Renal cortical epithelial cell (primary cell): ENCODE data around the gene LGALS9. TPM values are rescaled to one million over a fixed set of nuclear protein-coding genes. Genes with fewer than 3 reads are reported as not detected.
"Not testable (repeated sequence)": the region's sequence is repeated elsewhere in the genome, so short reads cannot be mapped to it uniquely, and the experiment has no call there.

Source experiments
- DNase-seq: peaks from one replicate; pipeline ENCODE4 v3.0.0-alpha.2; 2011; ENCODE audit warnings: low read depth
- total RNA-seq: library from RNA; depleted of rRNA; stranded (reverse); fragments of >200 nt; gene quantifications from 2 replicates; pipeline ENCODE4 v1.2.3, GENCODE V29; 2014

Gene LGALS9
- total RNA-seq, 1 donor from 2014 or later = 2.3 TPM

DNA sequence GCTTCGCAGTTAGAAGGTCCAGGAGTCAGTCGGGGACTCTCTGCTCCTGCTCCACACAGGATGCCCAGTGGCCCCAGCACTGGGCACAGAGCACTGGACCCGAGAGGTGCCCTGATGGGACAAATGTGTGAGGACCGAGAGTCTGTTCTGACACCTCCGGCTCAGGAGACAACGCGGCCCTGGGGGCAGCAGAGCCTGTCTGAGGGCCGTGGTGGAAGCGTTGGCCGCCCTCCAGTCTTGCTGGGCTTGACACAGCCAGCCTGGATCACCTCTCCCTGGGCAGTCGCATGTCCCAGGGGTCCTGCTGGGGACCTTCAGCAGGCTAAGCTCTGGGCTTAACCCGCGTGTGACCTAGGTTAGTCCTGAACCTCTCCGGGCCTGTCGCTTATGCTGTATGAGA lies 23.1 kb downstream of the LGALS9 start:
- DNase-seq = no peak

DNA sequence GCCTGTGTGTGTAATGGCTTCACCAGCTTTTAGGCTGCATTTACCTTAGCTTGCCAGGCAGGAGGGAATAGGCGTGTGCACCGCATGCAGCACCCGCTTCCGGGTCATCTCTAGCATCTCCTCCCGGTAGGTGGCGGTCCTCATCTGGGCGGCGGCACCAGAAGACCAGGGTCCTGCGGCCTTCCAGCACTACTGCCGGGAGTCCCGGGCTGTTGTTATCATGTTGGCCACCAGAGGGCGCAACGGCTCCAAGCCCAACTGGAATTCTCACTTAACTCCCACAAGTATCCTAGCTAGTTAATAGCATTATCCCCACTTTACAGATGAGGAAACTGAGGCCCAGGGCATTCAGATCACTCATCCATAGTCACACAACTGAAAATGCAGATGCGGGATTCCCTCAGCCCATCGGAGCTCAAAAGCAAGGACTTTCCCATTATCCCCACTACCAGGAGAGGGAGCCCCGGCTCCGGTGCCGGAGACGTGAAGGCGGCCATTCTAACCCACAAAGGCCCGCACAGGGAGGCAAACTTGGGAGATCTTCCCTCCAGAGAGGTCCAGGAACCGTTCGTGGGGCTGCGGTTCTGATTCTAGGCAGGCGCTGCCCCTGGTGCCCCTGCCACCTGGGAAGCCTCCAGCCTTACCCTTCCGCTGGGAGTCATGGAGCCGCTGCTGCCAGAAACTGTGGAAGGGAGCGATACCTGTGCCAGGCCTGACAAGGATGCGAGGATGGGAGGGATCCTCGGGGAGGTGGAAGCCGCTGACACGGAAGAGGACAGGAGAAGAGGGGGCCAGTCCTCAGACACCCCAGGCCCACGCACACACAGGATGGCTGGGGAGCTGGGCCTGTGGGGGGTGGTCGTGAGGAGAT lies 23.9 kb downstream of the LGALS9 start:
- peak; percentile 34 for DNase-seq

DNA sequence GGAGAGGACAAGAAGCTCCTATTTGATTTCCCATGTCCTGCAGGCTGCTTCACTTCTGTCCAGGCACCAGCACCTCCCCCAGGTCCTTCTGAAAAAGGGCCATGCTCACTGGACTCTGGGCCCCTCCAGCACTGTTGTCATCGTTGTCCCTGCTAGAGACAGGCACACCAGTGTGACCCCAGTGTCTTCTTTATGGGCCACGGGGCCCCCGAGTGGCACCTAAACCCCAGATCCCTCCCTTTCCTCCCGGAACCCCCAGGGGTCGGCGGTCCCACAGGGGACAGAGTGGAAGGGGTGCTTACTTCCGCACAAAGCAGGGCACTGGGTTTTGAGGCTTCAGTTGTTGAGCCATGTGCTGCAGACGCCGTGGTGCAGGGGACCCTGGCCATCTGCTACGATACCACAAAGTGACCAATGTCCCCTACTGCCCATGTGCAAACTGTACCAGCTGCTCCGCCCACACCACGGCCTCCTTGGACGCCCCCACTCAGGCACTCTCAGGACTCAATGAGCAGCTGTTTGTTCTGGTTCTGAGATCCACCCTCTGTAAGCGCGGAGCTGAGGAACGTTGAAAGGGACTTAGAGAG lies 24.6 kb downstream of the LGALS9 start:
- not testable (repeated sequence) for DNase-seq

DNA sequence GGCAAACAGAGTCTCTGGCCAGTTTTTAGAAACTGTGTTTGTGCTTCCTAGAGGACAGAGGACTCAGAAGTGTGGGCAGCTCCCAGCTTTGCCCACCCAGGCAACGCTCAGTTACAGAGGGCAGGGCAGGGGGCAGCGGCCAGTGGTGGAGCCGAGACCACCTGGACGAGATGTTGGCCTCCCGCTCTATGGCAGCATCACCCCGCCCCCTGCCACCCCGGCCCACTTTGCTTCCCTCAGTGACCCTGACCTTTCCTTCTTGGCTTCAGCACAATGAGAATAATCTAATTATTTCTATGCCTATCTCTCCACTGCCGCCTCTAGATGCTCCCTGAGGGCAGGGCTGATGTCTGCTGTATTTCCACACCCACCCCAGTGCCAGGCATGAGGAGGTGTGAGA lies 25.6 kb downstream of the LGALS9 start:
- DNase-seq = not testable (repeated sequence)

DNA sequence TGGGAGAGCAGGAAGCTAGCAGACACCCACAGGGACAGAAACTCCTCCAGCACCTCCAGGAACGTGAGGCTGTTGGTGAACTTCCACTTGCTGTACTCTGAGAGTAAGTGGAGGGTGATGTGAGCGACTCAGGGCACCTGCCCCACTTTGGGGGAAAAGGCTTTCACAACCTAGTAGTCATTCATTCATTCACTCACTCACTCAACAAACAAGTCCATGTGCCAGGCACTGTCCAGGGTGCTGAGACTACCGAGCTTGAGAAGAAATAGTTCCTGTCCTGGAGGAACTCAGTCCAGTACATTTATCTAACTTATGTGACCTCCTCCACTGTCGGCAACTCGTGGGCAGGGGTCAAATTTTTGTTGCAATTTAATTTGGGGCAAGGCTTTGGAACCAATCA lies 26.6 kb downstream of the LGALS9 start:
- DNase-seq = peak; percentile 20

DNA sequence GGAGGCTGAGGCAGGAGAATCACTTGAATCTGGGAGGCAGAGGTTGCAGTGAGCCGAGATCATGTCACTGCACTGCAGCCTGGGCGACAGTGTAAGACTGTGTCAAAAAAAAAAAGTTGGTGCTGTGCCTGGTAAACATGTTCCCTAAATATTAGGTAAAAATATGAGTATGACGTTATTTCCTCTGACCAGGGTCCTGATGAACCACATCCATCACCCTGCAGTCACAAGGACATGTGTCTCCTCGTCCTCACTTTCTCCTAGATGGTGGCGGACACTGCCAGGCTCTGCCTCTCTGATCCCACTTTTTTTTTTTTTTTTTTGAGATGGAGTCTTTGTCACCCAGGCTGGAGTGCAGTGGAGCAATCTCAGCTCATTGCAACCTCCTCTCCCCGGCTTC lies 28.7 kb downstream of the LGALS9 start:
- no peak for DNase-seq

DNA sequence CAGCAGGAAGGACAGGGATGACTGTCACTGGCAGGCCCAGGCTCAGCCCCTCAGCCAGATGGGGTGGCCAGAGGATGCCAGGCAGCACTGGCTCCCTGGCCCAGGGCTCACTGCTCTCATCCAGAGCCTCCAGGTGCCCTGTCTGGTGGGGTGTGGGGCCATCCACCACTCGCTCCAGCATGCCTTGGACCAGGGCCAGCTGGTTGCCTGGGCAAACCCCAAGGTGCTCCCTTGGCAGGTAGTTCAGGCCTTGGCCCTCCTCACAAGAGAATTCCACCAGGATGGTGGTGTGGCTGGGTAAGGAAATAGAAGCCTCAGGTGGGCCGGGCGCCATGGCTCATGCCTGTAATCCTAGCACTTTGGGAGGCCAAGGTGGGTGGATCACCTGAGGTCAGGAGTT lies 29.4 kb downstream of the LGALS9 start:
- DNase-seq = no peak

DNA sequence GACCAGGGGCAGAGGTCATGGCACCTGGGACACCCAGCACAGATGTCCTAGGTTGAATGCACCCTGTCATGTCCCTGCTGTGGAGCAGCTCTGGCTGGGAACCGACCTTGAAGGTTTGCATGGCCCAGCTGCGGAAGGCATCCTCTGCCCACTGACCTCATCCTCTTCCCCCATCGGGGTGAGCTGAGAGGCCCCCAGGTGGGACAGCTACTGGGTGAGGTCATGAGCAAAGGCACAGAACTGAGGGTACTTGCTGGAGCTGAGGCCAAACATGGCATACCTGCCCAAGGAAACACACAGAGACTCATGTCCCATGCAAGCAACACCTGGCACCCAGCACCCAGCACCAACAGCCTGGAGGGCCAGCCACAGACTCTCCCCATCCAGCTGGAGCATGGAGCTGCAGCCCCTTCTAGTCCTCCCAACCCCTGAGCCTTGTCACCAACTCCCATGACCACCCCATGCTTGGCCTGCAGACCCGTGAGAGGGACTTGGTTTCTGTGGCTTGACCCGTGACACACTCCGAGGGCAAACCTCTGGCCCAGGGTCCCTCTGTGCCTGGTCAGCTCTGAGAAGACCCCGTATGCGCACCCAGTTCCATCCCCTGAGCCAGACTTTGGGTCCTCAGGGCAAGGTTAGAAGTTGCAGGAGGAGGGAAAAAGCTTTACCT lies 33.1 kb downstream of the LGALS9 start:
- DNase-seq = no peak

DNA sequence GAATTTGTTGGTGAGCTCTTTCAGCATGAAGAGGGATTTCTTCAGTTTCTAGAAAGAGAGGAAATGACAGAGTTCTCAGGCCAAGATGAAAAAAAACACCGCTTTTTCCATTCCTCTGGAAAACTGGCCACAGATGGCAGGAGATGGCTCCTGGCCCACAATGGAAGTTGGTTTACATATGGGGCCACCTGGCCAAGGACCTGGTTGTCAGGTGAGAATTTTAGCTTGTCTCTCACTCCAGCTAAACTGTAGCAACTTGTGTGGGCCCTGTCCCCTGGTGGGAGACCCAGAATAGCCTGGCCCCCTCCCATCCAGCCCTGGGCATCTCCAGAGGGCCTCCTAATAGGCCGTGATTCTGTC lies 33.6 kb downstream of the LGALS9 start:
- DNase-seq = no peak

DNA sequence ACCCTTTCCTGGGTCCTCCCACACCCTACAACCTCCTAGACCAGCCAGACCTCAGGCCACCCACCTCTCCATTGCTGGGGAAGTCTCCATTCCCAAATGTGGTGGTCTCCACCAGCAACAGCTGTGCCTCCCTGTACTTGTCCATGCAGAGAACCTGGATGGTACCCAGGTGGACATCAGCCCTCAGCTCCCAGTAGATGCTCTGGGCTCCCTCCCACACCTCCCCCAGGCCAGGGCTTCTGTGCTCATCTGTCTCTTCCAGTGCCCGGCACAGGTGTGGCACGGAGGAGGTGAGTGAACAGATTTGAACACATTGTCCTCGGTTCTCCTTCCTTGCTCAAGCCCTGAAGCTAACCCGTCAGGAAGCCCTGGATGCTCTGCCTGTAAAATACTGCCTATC lies 34.6 kb downstream of the LGALS9 start:
- DNase-seq = no peak

DNA sequence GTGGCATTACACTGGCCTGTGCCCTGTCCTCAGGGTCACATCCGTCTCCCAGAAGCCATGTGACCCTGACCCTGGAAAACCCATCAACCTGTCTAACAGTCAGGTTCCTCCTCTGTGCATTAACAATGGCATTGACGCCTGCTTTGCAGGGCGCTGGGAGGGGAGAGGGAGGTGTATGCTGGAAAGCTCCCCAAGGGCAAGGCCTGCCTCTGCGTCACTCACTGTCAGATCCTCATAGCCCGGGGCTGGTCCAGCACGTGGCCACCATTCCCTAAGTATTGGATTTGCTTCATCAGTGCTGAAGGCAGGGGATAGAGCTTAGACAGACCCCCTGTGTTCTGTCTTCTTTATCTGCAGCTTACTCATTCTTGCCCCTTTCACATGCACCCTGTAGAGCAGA lies 35.3 kb downstream of the LGALS9 start:
- DNase-seq = not testable (repeated sequence)

DNA sequence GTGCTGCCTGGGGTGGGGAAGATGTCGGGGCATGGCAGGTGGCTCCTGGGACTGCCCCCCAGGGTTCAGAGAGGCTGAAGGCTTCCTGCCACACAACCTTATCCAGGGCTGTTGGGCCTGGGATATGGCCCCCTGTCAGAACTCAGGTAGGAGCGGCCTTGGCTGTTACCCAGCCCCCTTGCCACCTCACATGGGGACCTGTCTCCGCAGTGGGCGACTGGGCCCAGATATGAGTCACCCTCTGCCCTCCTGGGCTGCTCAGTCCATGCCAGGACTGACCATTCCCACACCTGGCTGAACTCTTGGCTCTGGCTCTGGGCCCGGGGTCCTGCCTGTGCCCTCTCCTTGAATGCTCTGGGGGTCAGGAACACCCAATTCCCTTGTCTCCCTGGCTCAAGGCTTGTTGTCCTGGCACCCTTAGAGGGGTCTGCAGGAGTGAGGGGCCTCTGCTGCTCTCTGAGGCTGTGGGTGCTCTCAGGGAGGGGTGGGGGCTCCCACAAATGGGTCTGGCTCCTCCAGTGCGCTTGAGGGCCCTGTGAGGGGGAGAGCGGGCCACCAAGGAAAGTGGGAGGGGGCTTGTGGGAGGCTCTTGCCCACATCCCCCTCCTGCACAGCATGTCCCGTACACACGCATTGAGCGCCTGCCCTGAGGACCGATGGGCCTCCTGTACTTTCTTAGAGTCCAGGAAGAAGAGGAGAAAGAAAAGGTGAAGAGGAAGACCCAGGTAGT lies 36.0 kb downstream of the LGALS9 start:
- no peak for DNase-seq

DNA sequence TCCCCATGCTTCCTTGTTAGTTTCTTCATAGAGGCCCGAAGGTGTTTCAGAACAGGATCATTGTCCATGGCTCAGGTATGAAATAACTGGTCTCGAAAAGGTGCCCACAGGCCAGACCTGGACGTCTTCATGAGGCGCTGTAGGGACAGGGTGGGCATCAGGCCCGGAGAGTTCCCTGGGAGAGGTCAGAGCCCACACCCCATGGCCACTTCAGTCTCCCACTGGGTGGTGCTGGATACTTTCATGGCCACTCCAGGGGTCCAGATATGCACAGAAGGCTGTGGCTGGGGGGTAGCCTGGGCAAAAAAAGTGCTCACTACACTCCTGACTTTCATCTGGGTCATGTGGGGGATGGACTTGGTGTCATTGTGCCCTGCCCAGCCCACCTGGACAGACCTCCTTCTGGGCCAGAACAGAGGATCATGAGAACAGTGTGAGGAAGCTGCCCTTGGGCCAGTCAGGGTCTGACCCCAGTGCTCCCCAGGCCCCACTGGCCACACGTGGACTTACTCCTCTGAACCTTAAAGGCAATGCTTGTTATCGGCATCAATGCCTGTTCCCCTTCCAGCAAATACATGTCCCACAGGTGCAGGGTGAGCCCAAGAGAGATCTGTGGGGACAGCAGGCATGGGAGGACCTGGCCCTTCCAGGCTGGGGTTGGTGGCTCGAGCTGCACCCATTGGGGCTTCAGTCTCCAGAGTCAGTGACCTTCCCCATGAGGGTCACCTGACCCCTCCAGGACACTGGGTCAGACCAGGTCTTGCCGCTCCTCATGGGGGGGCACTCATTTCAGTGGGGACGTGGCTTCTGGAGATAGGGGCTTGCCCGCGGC lies 36.9 kb downstream of the LGALS9 start:
- DNase-seq = no peak

DNA sequence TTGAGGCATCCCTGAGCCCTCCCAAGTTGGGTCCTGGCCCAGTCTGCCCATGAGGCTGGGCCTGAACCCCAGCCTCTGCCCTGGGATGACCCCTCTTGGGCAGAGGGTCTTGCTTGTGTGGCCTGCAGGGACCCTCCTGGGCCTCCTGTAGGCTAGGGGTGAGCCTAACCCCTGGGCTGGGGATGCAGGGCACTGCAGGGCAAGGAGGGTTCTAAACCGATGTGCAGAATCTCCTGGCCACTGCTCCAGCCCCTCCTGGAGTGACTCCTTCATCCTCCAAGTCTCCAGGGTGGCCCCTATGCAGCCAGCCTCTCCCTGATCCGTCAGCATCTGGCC lies 37.5 kb downstream of the LGALS9 start:
- no peak for DNase-seq

DNA sequence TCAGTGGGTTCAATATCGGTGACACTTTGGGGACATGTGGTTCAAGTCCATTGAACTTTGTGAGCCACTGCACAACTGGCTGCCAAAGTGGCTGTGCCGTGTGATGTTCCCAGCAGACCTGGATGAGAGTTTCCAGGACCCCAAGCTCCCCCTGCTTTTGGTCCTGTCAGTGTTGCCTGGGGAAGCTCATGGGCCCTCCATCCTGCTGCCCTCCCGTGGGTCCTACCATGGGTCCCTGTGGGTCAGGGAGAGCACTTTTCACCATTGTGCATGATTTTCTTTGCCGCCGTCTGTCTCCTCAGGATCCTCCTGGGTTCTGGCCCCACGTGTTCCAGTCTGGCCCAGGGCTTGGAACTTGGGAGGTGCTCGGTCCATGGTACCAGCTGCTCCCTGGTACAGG lies 38.1 kb downstream of the LGALS9 start:
- DNase-seq = no peak

DNA sequence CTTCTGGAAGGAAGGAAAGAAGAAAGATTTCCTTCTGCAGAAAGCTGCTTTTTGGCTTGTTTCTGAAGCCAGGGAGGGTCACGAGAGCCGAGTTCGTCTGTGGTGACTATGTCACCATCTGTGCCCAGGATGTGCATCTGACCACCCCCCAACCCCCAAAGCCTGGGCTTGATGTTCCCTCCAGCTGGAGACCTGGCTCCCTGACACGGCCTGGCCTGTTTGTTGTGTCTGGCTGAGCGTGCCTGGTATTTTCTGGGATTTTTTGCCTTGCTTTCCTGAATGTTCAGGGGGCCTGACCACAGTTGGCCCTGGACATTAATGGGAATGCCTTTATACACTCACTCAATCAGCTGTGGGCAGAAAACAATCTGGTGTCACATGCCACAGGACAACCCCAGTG lies 38.9 kb downstream of the LGALS9 start:
- no peak for DNase-seq

DNA sequence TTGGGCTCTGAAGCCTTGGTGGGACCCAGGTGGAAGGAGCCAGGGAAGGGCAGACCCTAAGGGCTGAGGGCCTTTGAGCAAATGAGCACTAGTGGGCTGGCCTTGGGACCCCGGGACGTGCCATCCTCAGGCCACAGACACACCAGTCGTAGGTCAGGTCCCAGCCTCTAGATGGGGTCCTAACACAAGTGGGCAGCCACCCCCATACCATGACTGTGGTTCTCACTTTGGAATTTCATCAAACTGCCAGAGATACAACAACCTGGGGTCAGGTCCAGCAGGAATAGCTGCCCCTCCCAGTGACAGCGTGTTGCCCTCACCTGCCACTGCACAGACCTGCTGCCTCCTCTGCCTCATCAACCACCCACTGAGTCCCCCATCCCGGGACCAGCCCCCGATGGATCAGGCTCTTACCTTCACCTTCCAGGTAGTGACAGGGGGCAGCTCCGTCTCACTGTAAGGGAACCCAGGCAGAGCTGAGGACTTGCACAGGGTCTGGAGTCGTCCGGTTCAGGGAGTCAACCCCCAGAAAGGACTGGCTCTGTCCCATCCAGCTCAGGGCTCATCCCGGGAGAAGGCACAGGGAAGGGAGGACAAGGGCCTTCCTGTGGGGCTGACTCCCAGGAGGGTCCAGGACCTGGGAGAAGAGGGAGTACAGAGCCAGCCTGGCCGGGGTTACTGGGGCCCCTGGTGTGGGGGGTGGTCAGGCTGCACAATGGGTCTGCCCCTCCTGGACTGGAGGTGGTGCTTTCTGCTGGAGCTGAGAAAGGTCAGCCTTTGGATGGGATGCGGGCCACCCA lies 40.0 kb downstream of the LGALS9 start:
- DNase-seq = no peak

DNA sequence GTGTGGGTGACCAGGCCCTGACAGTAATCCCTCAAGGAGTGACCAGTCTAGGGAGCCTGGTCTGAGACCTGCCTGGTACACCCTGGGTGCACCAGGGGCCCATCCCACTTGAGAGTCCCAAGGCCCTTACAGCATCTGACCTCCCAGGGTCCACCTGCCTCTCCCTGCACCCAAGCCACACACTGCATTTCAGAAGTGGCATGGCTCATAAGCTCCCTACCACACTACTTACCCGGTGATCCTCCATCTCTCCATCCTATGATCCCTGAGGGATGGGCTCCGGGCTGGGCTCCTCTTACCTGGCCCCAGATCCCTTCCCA lies 40.6 kb downstream of the LGALS9 start:
- DNase-seq = no peak

DNA sequence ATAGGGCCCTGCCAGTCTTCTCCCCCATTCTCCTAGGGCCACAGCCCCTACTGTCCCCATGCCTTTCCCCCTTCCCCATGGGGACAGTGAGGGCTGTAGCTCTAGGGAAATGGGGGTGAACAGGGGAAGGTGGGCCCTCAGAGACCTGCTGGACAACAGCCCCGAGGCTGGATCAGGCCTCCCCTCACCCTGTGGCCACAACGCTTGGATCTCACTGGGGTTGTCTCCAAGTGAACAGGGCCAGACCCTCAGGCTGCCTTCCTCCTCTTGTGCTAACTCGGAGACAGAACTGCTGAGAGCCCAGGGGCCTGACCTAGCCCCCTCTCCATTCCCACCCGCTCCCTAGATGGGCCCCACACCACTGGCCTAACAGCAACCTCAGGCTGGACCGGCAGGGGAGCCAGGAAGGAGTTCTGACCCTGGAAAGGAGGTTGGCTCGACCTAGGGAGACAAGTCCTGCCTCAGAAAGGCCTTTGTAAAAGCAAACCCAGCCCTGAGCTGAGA lies 41.0 kb downstream of the LGALS9 start:
- not testable (repeated sequence) for DNase-seq

DNA sequence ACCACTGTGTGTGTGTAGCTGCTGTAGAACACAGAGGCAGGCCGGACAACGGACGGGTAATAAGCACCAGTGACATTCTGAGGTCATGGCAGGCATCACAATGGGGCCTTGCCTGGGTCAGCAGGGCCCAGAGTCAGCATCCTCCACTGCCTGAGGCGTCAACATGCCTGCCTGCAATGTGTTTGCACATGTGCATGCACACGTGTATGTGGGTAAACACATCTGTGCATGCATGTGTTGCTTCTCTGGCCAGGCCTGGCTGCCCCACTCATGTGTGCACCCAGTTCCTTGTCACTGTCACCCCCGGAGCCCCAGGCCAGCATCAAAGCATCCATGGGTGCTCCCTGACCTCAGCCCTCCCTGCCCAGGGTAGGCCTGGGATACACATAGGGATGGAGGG lies 43.3 kb downstream of the LGALS9 start:
- DNase-seq = no peak

DNA sequence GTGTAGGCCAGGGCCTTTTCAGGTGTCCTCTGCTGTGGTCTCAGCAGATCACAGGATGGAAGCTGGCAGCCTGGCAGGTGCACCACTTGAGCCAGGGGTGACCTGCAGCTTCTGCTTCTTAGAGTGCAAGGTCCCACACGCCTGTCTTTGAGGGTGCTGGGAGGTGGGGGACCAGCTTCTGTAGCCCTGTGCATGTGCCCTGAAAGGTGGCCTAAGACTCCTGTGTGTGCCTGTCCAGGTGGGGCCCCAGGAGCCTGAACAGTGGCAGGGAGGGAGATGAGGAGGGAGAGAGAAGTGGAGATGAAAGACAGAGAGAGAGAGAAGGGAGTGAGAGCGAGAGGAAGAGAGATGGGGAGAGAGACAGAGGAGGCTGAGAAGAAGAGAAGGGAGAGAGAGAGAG lies 46.2 kb downstream of the LGALS9 start:
- DNase-seq = no peak
